Astrocyte (in vitro differentiated cells and primary cell): Measurements from ENCODE around the gene LIPT2.

Experiments
- EZH2 ChIP-seq: IDR thresholded peaks from 2 replicates; pipeline ENCODE4 v1.6.1; 2012; ENCODE audit warnings: mild to moderate bottlenecking, low read length, inconsistent platforms; ENCODE audit not compliant: insufficient read depth
- TF ChIP-seq, protein P1 (sequence below): IDR thresholded peaks from 2 replicates; pipeline ENCODE4 v1.5.1; 2011; ENCODE audit warnings: low read depth, mild to moderate bottlenecking, inconsistent platforms, low read length, moderate library complexity; ENCODE audit not compliant: insufficient read depth

DNA sequence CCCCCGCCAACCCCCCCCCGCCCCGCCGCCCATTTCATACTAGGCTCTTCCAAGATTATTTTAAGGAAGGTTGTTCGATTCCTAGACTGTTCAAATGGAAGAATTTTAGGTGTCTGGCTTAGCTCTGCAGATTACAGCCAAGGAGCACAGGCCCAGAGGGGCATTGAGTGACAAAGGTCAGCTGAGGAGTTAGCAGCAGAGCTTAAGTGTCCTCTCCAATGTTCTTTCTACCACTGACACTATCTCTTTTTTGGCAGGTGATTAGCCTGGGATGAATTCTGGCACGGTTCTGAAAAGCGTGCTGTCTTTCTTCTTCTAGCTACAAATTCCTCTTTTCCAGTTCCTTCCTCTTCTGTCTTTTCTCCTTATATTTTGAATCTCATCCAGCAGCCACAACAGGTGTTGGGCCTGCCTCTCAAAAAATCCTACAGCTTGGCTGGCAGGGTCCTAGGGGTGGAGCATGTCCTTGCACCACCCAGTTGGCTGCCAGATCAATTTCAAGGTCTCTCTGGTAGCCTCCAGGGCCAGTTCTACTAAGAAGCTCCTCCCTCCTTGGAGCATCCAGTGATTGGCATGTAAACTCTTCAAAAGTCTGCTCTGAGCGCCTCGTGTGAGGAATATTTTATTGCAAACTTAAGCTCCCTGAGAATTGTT lies 49.2 kb downstream of the LIPT2 start:
- no peak for TF ChIP-seq EZH2
- TF ChIP-seq, protein P1, sequence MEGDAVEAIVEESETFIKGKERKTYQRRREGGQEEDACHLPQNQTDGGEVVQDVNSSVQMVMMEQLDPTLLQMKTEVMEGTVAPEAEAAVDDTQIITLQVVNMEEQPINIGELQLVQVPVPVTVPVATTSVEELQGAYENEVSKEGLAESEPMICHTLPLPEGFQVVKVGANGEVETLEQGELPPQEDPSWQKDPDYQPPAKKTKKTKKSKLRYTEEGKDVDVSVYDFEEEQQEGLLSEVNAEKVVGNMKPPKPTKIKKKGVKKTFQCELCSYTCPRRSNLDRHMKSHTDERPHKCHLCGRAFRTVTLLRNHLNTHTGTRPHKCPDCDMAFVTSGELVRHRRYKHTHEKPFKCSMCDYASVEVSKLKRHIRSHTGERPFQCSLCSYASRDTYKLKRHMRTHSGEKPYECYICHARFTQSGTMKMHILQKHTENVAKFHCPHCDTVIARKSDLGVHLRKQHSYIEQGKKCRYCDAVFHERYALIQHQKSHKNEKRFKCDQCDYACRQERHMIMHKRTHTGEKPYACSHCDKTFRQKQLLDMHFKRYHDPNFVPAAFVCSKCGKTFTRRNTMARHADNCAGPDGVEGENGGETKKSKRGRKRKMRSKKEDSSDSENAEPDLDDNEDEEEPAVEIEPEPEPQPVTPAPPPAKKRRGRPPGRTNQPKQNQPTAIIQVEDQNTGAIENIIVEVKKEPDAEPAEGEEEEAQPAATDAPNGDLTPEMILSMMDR = no peak
